HEK293 (cell line): ENCODE measurements around the gene CLIC2.

Experiments
- CTCF ChIA-PET: fragments of 350-600 bp; formaldehyde crosslinking; extraction: SDS; loops from one replicate; lab custom pipeline; 2021; ENCODE audit warnings: antibody characterized with exemption; lab: Yijun Ruan, JAX
- POLR2A ChIA-PET: fragments of 300-600 bp; formaldehyde crosslinking; extraction: SDS; loops from one replicate; lab custom pipeline; 2020; ENCODE audit warnings: antibody characterized with exemption, inconsistent platforms; lab: Yijun Ruan, JAX
- H3K27ac ChIP-seq: fragments of 200-500 bp; sonication (Bioruptor generic); 2 replicates; pipeline ENCODE4 v1.5.1; 2014; ENCODE audit warnings: low read depth, low read length, control low read depth, inconsistent platforms; ENCODE audit errors: extremely low read depth
- H3K36me3 ChIP-seq, 2 experiments: fragments of 200-500 bp in 1 of 2; sonication (Bioruptor generic) in 1 of 2; 1 replicate in 1 of 2; 2 replicates in 1 of 2; pipeline ENCODE4 v1.5.1; 2014 to 2017; ENCODE audit warnings: inconsistent platforms in 2 of 2, low read length in 2 of 2; ENCODE audit not compliant: control insufficient read depth in 2 of 2, insufficient read depth in 1 of 2
- H3K4me1 ChIP-seq: fragments of 200-500 bp; sonication (Bioruptor generic); 2 replicates; pipeline ENCODE4 v1.5.1; 2014; ENCODE audit warnings: mild to moderate bottlenecking, low read length, inconsistent platforms; ENCODE audit not compliant: control insufficient read depth, insufficient read depth
- H3K4me3 ChIP-seq: 2 replicates; pipeline ENCODE4 v1.5.1; 2011; ENCODE audit warnings: low read depth, mild to moderate bottlenecking, control low read depth, low read length, moderate library complexity
- H3K9me3 ChIP-seq: fragments of 200-500 bp; sonication (Bioruptor generic); 2 replicates; pipeline ENCODE4 v1.5.1; 2014; ENCODE audit warnings: low read depth, low read length, inconsistent platforms; ENCODE audit not compliant: control insufficient read depth, insufficient read depth
- EGR2 ChIP-seq: fragments of 450-650 bp; formaldehyde crosslinking; IDR thresholded peaks from 2 replicates; pipeline ENCODE4 v1.5.1; 2016; ENCODE audit warnings: low read depth, missing biosample characterization, missing genetic modification characterization
- REST ChIP-seq: fragments of 450-650 bp; formaldehyde crosslinking; IDR thresholded peaks from 2 replicates; pipeline ENCODE4 v1.5.1; 2016; ENCODE audit warnings: missing biosample characterization, missing genetic modification characterization
- SCRT1 ChIP-seq: fragments of 450-650 bp; formaldehyde crosslinking; IDR thresholded peaks from 2 replicates; pipeline ENCODE4 v1.5.1; 2016; ENCODE audit warnings: missing biosample characterization, missing genetic modification characterization, borderline replicate concordance
- ZBTB1 ChIP-seq: fragments of 450-650 bp; formaldehyde crosslinking; IDR thresholded peaks from 2 replicates; pipeline ENCODE4 v1.5.1; 2016; ENCODE audit warnings: missing biosample characterization, missing genetic modification characterization
- ZBTB48 ChIP-seq: fragments of 450-650 bp; formaldehyde crosslinking; IDR thresholded peaks from 2 replicates; pipeline ENCODE4 v1.5.1; 2016; ENCODE audit warnings: missing biosample characterization, missing genetic modification characterization
- ZFHX2 ChIP-seq: fragments of 450-650 bp; formaldehyde crosslinking; conservative IDR thresholded peaks from 2 replicates; pipeline ENCODE4 v1.5.1; 2016; ENCODE audit warnings: missing biosample characterization, missing genetic modification characterization
- ZFP37 ChIP-seq: fragments of 450-650 bp; formaldehyde crosslinking; IDR thresholded peaks from 2 replicates; pipeline ENCODE4 v1.5.1; 2016; ENCODE audit warnings: missing biosample characterization, missing genetic modification characterization
- ZNF174 ChIP-seq: fragments of 450-650 bp; formaldehyde crosslinking; IDR thresholded peaks from 2 replicates; pipeline ENCODE4 v1.5.0; 2017; ENCODE audit warnings: missing biosample characterization, mild to moderate bottlenecking, missing genetic modification characterization
- ZNF18 ChIP-seq: fragments of 450-650 bp; formaldehyde crosslinking; IDR thresholded peaks from 2 replicates; pipeline ENCODE4 v1.5.1; 2016; ENCODE audit warnings: missing biosample characterization, missing genetic modification characterization
- ZNF302 ChIP-seq: fragments of 450-650 bp; formaldehyde crosslinking; IDR thresholded peaks from 2 replicates; pipeline ENCODE4 v1.5.1; 2016; ENCODE audit warnings: missing biosample characterization, missing genetic modification characterization, low read depth
- ZNF394 ChIP-seq: fragments of 450-650 bp; formaldehyde crosslinking; IDR thresholded peaks from 2 replicates; pipeline ENCODE4 v1.5.1; 2016; ENCODE audit warnings: missing biosample characterization, missing genetic modification characterization, mild to moderate bottlenecking, moderate library complexity, borderline replicate concordance
- ZNF580 ChIP-seq: fragments of 450-650 bp; formaldehyde crosslinking; IDR thresholded peaks from 2 replicates; pipeline ENCODE4 v1.5.1; 2016; ENCODE audit warnings: missing biosample characterization, missing genetic modification characterization
- ZNF610 ChIP-seq: fragments of 450-650 bp; formaldehyde crosslinking; IDR thresholded peaks from 2 replicates; pipeline ENCODE4 v1.5.1; 2016; ENCODE audit warnings: missing biosample characterization, missing genetic modification characterization, borderline replicate concordance
- ZNF692 ChIP-seq: fragments of 450-650 bp; formaldehyde crosslinking; IDR thresholded peaks from 2 replicates; pipeline ENCODE4 v1.5.1; 2016; ENCODE audit warnings: missing biosample characterization, missing genetic modification characterization
- ZNF785 ChIP-seq: fragments of 450-650 bp; formaldehyde crosslinking; IDR thresholded peaks from 2 replicates; pipeline ENCODE4 v1.5.1; 2016; ENCODE audit warnings: missing biosample characterization, missing genetic modification characterization
- ZSCAN30 ChIP-seq: fragments of 450-650 bp; IDR thresholded peaks from 2 replicates; pipeline ENCODE4 v1.5.1; 2018; ENCODE audit warnings: missing biosample characterization, mild to moderate bottlenecking, missing genetic modification characterization, moderate library complexity
- TF ChIP-seq, protein P1 (sequence below): fragments of 450-650 bp; formaldehyde crosslinking; IDR thresholded peaks from 2 replicates; pipeline ENCODE4 v1.5.1; 2016; ENCODE audit warnings: missing biosample characterization, missing genetic modification characterization, borderline replicate concordance

Gene CLIC2

GRCh38 chrX:155270969-155271368 lies 63.4 kb downstream of the CLIC2 start:
- H3K9me3 ChIP-seq: no peaks in the 10 kb centered on the region; the same call in 1 of the 2 replicates
- no peak overlapping the region for H3K4me3 ChIP-seq
- CTCF ChIA-PET: no interaction called here

More at GRCh38 chrX:155270969-155271368, 63.4 kb downstream of the CLIC2 start:
- POLR2A ChIA-PET: no interaction called here
- H3K27ac ChIP-seq: no peak overlapping the region
- no peaks in the 10 kb centered on the region for H3K36me3 ChIP-seq
- no peak for TF ChIP-seq ZBTB48 (tag by site-specific recombination)
- no peak for TF ChIP-seq ZFHX2 (tag by site-specific recombination)
- TF ChIP-seq SCRT1 (tag by site-specific recombination): no peak
- TF ChIP-seq ZNF692: no peak
- TF ChIP-seq REST: no peak
- TF ChIP-seq, protein P1, sequence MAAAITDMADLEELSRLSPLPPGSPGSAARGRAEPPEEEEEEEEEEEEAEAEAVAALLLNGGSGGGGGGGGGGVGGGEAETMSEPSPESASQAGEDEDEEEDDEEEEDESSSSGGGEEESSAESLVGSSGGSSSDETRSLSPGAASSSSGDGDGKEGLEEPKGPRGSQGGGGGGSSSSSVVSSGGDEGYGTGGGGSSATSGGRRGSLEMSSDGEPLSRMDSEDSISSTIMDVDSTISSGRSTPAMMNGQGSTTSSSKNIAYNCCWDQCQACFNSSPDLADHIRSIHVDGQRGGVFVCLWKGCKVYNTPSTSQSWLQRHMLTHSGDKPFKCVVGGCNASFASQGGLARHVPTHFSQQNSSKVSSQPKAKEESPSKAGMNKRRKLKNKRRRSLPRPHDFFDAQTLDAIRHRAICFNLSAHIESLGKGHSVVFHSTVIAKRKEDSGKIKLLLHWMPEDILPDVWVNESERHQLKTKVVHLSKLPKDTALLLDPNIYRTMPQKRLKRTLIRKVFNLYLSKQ (tag by site-specific recombination): no peak
- TF ChIP-seq ZNF18 (tag by site-specific recombination): no peak
- TF ChIP-seq ZNF302 (tag by site-specific recombination): no peak
- no peak for TF ChIP-seq ZBTB1 (tag by site-specific recombination)
- TF ChIP-seq ZSCAN30 (tag by site-specific recombination): no peak
- no peak for TF ChIP-seq ZNF785 (tag by site-specific recombination)
- no peak for TF ChIP-seq ZNF610
- TF ChIP-seq ZFP37 (tag by site-specific recombination): no peak
- no peak for TF ChIP-seq ZNF174
- no peak for TF ChIP-seq ZNF394 (tag by site-specific recombination)
- no peak for TF ChIP-seq EGR2 (tag by site-specific recombination)
- no peak for TF ChIP-seq ZNF580 (tag by site-specific recombination)
- H3K4me1 ChIP-seq: no peaks in the 10 kb centered on the region
